KBM-7 (cell line): ENCODE results near the gene MBLAC1.

Source experiments
- DNase-seq: peaks from one replicate; pipeline ENCODE4 v3.0.0-alpha.2; 2015
- in situ Hi-C: fragments of 300-500 bp; cut with MboI; formaldehyde crosslinking; loops from 2 replicates; pipeline ENCODE4 v1.14.3; 2020; ENCODE audit warnings: low sequenced_read_pairs, low pct_unique_long_range_greater_than_20kb, mixed read lengths

Gene MBLAC1, protein sequence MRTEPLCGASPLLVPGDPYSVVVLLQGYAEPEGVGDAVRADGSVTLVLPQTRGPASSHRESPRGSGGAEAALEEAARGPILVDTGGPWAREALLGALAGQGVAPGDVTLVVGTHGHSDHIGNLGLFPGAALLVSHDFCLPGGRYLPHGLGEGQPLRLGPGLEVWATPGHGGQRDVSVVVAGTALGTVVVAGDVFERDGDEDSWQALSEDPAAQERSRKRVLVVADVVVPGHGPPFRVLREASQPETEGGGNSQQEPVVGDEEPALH

DNA sequence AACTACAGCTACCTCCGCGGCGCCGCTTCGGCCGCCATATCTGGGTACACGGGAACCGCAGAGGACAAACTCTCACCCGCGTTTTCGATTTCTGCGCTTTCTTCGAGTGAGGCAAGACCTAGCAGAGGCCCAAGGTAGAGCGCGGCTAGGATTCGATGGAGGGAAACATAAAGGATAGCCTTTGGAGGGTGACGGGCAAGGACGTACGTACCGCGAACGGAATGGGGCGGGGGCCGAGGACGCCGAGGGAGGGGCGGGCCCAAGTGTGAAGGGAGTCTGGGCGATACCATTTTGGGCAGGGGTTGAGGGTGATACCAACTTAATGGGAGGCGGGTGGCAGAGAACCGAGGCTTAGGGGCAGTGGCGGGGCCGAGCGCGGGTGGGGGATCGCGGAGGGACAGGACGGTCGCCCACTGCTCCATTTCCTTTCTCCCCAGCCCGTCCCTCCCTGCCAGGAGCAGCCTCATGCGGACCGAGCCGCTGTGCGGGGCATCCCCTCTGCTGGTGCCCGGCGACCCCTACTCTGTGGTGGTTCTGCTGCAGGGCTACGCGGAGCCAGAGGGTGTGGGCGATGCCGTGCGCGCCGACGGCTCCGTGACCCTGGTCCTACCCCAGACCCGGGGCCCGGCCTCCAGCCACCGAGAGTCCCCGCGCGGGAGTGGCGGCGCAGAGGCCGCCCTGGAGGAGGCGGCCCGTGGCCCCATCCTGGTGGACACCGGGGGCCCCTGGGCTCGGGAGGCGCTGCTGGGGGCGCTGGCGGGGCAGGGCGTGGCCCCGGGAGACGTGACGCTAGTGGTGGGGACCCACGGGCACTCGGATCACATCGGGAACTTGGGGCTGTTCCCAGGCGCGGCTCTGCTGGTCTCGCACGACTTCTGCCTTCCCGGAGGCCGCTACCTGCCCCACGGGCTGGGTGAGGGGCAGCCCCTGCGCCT lies at the start of gene MBLAC1:
Gene MBLAC1 (plus strand): TSS at position 37 of the 935 bp plus-strand sequence. CDS start 429 bp downstream, at position 466.
- in situ Hi-C loops = no loop called here
- peak; percentile 90 for DNase-seq

DNA sequence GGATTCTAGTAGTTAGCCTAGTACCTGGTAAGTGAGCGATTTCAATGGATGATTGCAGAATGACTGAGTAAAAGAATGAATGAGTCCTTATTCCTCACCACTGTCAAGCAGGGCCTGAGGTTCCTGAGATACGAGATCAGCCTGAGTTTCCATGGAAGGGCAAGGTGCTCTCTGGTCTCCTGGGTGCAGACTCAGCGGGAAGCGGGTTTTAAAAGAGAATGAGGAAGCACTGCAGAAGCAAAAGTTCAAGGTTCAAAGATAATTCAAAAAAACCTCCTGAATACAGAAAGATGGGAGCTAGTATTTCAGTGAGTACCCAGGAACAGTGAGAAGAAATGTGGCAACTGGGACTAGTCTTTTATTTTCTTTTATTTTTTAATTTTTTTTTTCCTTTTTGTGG lies 49.6 kb upstream of the MBLAC1 start:
- in situ Hi-C loops = no loop called here
- DNase-seq = no peak

DNA sequence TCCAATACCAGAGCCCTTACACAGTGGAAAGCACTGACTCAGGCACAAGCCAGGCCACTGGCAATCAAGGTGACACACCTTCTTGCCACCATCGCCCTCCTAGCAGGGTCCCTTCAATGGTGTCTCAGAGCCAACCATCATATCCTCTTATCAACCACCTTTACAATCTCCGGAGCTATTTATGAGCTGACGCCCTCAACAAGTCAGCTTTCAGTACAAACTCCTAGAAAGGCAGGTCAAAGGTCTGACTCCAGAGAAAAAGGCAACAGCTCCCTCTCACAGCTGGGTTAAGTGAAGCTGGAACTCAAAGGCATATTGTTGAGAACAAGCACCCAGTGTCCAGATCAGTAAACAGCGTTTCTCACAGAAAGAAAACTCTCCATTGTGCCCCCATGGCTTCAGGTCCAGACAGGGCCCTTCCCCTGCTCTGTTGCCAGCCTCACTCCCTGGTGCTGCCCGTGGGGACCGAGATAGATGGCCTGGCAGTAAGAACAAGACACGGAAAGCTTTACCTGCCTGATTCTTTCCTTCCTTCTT lies 47.7 kb upstream of the MBLAC1 start:
- DNase-seq = no peak
- in situ Hi-C loops = no loop called here

DNA sequence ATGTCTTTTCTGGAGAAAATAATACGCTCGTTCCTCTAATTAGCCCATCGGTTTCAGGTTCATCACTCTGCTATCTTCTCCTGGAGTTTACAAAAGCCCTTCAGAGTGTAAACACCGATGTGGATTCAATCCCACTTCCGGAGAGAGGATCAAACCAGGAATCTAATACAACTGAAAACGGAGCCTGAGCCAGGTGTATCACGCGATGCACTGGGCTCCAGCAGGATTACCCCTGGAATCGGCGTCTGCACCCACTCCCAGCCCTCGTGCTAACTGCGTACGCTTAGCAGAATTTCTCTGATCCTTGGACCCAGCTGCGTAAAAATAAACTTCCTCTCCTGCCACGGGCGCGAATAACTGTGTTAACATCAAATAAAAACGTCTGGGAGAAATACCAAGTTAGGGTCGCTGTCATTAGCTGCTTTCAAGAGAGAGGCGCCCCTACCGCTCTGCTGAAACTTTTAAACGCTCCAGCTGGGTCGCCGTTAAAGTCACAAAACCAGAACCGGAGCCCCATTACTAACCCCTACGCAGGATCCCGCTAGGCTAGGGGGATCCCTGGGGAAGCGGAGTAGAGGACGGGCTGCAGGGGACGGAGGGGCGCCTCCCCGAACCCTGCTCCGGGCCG lies 45.7 kb upstream of the MBLAC1 start:
- DNase-seq = no peak
- in situ Hi-C loops = no loop called here

DNA sequence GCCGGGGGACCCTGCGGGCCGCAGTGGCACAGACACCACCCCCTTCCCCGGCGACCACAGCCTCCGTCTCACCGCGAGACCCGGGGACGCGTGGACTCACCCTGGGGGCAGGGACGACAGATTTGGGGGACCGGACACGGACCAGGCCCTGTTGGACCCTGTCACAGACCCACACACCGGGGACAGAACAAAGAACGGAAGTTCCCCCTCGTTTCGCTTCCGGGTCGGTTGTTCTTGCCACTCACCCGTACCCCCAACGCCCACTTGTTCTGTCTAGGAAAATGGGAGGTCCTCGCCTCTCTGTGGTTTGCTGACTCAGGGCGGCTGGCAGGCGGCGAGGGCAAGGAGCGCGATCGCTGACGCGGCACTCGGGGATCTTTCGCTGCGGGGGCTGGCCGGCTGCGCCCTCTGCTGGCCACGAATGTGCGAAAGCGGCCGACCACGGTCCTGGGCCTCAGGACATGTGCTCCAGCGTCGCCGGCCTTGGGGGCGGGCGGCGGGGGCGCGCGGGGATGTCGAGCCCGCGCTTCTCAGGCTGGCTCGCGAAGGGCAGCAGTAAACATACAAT lies 45.1 kb upstream of the MBLAC1 start, which contains the start of gene ZNF3:
Gene ZNF3 (minus strand): TSS at position 189 of the 568 bp plus-strand sequence. CDS start 4,366 bp downstream, outside the sequence.
- peak; percentile 100 for DNase-seq
- in situ Hi-C loops = no loop called here

DNA sequence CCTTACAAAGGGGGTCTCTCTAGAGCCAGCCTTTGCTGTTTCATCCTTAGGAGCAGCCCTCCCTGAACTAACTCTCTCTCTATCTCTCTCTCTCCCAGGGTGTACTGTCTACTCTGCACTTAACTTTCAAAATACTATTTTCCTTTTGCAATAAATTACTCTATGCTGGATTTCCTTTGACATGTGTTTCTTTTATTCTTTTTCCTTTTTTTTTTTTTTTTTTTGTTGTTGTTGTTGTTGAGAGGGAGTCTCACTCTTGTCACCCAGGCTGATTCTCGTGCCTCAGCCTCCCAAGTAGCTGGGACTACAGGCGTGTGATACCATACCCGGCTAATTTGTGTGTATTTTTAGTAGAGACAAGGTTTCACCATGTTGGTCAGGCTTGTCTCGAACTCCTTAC lies 43.8 kb upstream of the MBLAC1 start:
- in situ Hi-C loops = no loop called here
- no peak for DNase-seq

DNA sequence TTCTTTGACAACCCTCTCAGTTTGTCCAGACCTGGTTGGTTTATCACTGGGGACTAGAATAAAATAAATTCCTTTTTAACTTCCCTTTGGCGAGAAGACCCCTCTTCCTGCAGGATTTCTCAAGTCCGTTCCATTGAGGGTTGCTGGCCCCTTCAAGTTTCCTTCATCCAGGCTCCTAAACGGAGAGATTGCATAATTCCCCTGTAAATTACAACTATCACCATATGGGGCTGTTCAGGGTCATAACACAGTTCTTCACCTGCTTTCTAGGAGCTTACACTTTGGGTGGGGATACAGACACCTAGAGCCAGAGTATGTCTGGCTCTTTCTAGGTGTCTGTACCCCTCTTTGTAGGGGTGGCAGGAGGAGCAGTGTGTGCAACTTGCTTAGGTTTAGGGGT lies 41.3 kb upstream of the MBLAC1 start:
- no peak for DNase-seq
- in situ Hi-C loops = no loop called here

DNA sequence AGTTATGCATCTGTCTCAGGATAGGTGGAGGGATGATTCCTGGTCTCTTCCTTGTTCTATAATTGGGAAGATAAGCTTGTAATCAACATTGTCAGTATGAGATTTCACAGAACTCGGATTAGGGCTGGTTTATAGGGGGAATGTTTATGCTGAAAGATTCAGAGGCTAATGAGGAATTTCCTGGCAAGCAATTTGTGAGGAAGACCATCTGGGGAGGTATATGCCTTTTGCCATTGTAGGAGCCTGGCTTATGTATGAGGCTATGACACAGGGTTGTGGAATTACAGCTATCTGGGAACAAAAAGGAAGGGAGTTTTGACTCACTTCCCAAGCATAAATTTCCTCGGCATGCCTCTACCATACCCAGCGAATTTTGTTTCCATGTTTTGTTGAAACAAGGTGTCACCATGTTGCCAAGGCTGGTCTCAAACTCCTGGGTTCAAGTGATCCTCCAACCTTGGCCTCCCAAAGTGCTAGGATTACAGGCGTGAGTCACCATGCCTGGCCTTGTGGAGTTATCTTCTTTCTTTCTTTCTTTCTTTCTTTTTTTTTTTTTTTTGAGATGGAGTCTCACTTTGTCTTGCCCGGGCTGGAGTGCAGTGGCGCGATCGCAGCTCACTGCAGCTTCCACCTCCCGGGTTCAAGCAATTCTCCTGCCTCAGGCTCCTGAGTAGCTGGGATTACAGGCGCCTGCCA lies 39.6 kb upstream of the MBLAC1 start:
- in situ Hi-C loops = no loop called here
- no peak for DNase-seq

DNA sequence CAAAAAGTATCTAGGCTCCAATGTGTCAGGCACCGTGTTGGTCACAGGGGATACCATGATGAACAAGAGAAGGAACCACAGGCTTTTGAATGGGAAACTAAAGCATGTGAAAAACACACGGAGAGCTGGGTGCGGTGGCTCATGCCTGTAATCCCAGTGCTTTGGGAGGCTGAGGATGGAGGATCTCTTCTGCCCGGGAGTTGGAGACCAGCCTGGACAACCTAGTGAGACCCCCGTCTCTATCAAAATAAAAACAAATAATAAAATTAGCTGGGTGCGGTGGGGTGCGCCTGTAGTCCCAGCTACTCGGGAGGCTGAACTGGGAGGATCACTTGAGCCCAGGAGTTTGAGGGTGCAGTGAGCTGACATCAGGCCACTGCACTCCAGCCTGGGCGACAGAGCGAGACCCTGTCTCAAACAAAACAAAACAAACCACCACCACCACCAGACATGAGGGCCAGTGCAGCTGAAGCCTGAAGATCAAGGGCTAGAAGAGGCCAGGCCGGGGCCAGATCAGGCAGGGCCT lies 38.6 kb upstream of the MBLAC1 start:
- no peak for DNase-seq
- in situ Hi-C loops = no loop called here

DNA sequence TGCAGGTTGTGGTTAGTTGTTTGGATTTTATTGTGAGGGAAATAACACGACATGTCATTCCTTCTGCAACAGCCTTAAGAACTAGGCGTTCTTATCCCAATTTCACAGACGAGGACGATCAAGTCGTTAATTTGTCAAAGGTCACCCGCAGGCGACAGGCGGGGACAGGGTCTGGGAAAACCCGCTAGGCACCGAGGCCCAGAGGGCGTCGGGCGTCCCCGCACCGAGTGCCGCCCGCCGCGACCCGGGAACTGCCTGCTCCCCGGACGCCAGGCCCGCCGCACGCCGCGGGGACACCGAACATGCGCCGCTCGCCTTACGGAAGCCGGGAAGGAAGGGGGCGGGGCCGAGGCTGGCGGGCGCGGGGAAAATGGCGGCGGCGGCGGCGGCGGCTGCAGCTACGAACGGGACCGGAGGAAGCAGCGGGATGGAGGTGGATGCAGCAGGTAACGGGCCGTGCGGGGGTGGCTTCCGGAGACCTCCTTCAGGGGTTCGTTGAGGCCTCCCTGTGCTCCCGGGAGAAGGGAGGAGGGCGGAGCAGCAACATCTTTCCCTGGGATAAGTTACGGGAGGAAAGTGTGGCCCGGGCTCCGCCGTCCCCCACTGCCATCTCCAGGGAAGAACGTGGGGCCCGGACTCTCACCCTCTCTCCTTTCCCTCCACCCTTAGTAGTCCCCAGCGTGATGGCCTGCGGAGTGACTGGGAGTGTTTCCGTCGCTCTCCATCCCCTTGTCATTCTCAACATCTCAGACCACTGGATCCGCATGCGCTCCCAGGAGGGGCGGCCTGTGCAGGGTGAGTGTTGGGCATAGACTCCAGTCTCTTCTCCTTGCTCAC lies 37.9 kb upstream of the MBLAC1 start, which contains the start of gene COPS6:
Gene COPS6 (plus strand): TSS at position 349 of the 837 bp plus-strand sequence. CDS start 22 bp downstream, at position 371.
- in situ Hi-C loops = no loop called here
- peak; percentile 73 for DNase-seq

DNA sequence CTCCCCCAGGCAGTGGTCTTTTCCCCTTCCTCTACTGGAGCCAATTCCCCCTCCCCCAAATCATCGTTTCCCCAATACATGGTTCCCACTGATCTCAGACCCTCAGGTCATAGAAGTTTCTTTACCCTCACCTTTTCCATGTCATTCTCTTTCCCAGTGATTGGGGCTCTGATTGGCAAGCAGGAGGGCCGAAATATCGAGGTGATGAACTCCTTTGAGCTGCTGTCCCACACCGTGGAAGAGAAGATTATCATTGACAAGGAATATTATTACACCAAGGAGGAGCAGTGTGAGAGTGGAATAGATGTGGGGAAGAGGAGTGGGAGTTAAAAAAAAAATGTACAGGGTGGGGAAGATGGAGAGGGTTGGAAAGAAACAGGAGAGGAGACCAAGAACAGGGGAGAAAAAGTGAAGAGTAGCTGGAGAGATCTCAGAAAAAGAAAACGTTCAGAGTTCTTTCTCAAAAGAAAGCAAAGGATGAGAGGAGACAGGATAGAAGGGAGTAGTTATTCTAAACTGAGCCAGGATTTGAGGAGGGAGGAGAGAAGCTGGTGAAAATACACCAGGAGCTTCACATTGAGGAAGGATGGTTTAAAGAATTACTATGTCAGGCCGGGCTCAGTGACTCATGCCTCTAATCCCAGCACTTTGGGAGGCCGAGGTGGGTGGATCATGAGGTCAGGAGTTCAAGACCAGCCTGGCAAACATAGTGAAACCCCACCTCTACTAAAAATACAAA lies 37.1 kb upstream of the MBLAC1 start:
- DNase-seq = no peak
- in situ Hi-C loops = no loop called here

DNA sequence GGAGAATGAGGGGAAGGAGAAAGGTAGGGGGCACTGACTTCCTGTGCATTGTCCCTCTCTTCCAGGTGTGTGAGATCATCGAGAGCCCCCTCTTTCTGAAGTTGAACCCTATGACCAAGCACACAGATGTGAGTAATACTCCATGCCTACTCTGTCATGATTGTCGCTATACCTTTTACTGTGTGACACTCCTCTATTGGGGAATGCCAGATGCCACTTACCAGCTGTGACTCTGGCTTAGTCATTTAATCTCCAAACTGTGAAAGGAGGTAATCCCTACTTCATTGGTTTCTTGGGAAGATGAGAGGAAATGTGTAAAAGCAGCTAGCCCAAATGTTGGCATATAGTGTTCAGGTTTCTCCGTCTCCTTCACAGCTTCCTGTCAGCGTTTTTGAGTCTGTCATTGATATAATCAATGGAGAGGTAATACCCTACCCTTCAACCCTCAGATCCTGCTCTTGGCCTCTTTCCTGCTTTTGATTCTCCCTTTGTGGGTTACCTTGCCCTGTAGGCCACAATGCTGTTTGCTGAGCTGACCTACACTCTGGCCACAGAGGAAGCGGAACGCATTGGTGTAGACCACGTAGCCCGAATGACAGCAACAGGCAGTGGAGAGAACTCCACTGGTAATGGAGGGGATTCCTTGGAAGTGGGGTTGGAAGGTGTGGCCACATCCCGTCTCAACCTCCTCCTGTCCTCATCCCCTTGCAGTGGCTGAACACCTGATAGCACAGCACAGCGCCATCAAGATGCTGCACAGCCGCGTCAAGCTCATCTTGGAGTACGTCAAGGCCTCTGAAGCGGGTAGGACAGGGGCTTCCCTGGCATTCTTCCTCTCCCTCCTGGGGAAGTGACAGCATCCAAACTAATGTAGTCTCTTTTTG lies 36.0 kb upstream of the MBLAC1 start:
- in situ Hi-C loops = no loop called here
- no peak for DNase-seq

DNA sequence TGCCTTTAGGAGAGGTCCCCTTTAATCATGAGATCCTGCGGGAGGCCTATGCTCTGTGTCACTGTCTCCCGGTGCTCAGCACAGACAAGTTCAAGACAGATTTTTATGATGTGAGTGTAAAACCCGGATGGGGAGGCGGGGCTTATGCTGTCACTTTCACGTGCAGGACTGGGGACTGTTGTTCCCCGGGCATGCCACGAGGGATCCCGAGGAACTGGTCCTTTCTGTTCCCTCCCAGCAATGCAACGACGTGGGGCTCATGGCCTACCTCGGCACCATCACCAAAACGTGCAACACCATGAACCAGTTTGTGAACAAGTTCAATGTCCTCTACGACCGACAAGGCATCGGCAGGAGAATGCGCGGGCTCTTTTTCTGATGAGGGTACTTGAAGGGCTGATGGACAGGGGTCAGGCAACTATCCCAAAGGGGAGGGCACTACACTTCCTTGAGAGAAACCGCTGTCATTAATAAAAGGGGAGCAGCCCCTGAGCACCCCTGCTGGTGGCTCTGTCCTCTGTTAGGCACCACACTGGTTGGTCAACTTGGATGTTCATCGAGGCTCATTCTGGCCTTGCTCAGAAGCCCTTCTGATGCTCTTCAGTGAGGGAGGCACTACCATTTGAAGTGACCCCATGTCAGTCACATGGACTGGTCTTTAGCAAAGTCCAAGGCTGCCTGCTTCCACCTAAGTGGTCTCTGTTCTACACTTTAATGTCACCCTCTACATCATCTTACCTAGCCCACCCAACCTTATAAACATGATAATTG lies 35.2 kb upstream of the MBLAC1 start:
- DNase-seq = peak; percentile 29
- in situ Hi-C loops = no loop called here

DNA sequence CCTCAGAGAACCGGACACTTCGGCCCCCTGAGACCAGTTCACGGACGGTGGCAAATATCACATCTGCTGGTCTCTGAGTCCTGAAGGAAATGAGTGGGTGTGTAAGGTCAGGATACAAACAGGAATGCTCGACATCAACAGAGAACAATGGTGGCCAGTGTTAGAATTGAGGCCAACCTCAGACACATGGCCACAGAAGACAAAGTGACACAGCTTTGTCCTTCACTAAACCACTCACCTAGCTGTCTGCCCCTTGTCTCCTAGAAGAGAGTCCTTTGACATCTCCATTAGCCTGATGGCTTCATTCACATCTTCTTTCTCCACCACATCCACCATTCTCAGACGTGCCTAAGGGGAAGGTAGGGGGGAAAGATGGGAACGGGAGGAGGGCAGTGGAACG lies 33.7 kb upstream of the MBLAC1 start:
- DNase-seq = no peak
- in situ Hi-C loops = no loop called here

DNA sequence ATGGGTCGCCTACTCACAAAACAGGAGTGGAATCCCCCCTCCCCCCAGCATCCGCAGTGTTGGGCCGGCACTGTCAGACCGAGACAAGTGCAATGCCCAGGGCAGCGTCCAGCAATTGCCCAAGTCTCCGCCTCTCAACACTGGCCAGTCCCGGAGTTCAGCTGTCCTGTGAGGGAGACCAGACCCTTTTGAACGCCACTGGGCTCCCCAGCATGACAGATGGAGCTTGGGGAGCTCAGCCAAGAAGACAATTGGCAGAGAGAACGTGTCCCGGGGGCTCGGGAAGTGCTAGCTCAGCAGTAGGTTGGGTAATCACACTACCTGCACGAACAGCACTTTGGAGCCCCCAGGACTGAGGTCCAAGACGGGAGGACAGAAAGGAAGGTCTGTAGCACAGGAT lies 33.3 kb upstream of the MBLAC1 start:
- no peak for DNase-seq
- in situ Hi-C loops = no loop called here
